OCI-LY7 (cell line): ENCODE results near the gene SHROOM3. TPM values are rescaled to one million over a fixed set of nuclear protein-coding genes. Genes with fewer than 3 reads are reported as not detected.

ENCODE experiments used
- BruUV-seq: library from RNA; stranded (reverse); fragments of 400-500 nt; replicated peaks from 2 replicates; lab custom pipeline; 2021; lab: Mats Ljungman, UMichigan
- CTCF ChIA-PET: fragments of 300-600 bp; sonication (Branson Sonifier 250); formaldehyde crosslinking; loops from one replicate; lab custom pipeline; 2022; ENCODE audit warnings: antibody characterized with exemption; ENCODE audit not compliant: unreplicated experiment; lab: Charles Lee
- POLR2A ChIA-PET: fragments of 300-600 bp; sonication (Branson Sonifier 250); formaldehyde crosslinking; loops from one replicate; lab custom pipeline; 2022; ENCODE audit warnings: antibody characterized with exemption; lab: Charles Lee
- DNase-seq: peaks from one replicate; pipeline ENCODE4 v3.0.0-alpha.2; 2015; ENCODE audit warnings: low spot score
- H2AFZ ChIP-seq: fragments of 200-600 bp; sonication (generic), shearing (Covaris generic); 2 replicates; pipeline ENCODE4 v1.6.1; 2014; ENCODE audit warnings: mild to moderate bottlenecking, antibody characterized with exemption, low read length, moderate library complexity
- H3K27ac ChIP-seq: fragments of 200-600 bp; sonication (generic); 2 replicates; pipeline ENCODE4 v1.5.1; 2014; ENCODE audit warnings: mixed run types, low read depth, mild to moderate bottlenecking, moderate library complexity, low read length, inconsistent platforms; ENCODE audit not compliant: poor library complexity, severe bottlenecking
- H3K36me3 ChIP-seq: fragments of 200-600 bp; sonication (generic); 2 replicates; pipeline ENCODE4 v1.6.1; 2014; ENCODE audit warnings: mild to moderate bottlenecking, antibody characterized with exemption, low read length, moderate library complexity, mixed read lengths; ENCODE audit not compliant: insufficient read depth
- H3K4me1 ChIP-seq: fragments of 200-600 bp; sonication (generic); 2 replicates; pipeline ENCODE4 v1.5.1; 2014; ENCODE audit warnings: mild to moderate bottlenecking, low read length; ENCODE audit not compliant: insufficient read depth, poor library complexity, severe bottlenecking
- H3K4me2 ChIP-seq: fragments of 200-600 bp; sonication (generic); 2 replicates; pipeline ENCODE4 v1.6.1; 2014; ENCODE audit warnings: mild to moderate bottlenecking, low read length
- H3K4me3 ChIP-seq: fragments of 200-600 bp; sonication (generic); 2 replicates; pipeline ENCODE4 v1.5.1; 2014; ENCODE audit warnings: mild to moderate bottlenecking, low read depth, low read length; ENCODE audit not compliant: poor library complexity, severe bottlenecking
- H3K79me2 ChIP-seq: fragments of 200-600 bp; sonication (generic); 2 replicates; pipeline ENCODE4 v1.6.1; 2016; ENCODE audit warnings: low read depth, mild to moderate bottlenecking, low read length, moderate library complexity, mixed read lengths; ENCODE audit not compliant: insufficient read depth
- H3K9me2 ChIP-seq: fragments of 200-600 bp; sonication (generic); 2 replicates; pipeline ENCODE4 v1.6.1; 2016; ENCODE audit warnings: mild to moderate bottlenecking, low read length, mixed read lengths; ENCODE audit not compliant: insufficient read depth
- H3K9me3 ChIP-seq: fragments of 200-600 bp; sonication (generic); 2 replicates; pipeline ENCODE4 v1.6.1; 2014; ENCODE audit warnings: mild to moderate bottlenecking, mixed run types, low read length, mixed read lengths
- H4K20me1 ChIP-seq: fragments of 200-600 bp; sonication (generic); 2 replicates; pipeline ENCODE4 v1.6.1; 2014; ENCODE audit warnings: mild to moderate bottlenecking, antibody characterized with exemption, low read length, moderate library complexity, mixed read lengths; ENCODE audit not compliant: insufficient read depth
- CTCF ChIP-seq: fragments of 200-600 bp; sonication (generic); conservative IDR thresholded peaks from 2 replicates; pipeline ENCODE4 v1.5.1; 2014; ENCODE audit warnings: mild to moderate bottlenecking, antibody characterized with exemption, low read length, moderate library complexity, mixed read lengths
- EZH2phosphoT487 ChIP-seq: fragments of 200-600 bp; sonication (generic); IDR thresholded peaks from 2 replicates; pipeline ENCODE4 v1.6.1; 2018; ENCODE audit warnings: low read depth, borderline replicate concordance, mild to moderate bottlenecking, mixed run types, antibody characterized with exemption, low read length, moderate library complexity, mixed read lengths
- intact Hi-C: fragments of 100-400 bp; cut with micrococcal nuclease; formaldehyde crosslinking; loops from one replicate; pipeline ENCODE4 v1.10.0; 2022; ENCODE audit not compliant: unreplicated experiment
- total RNA-seq, 2 experiments: library from RNA; depleted of rRNA in 1 of 2; stranded (reverse); fragments of >200 nt in 1 of 2; shearing (Covaris generic) in 1 of 2; gene quantifications; 2 replicates each; pipeline ENCODE4 v1.2.3, GENCODE V29; 2014 to 2022

Gene SHROOM3
- total RNA-seq, 2 experiments from 2014 or later: not detected

DNA sequence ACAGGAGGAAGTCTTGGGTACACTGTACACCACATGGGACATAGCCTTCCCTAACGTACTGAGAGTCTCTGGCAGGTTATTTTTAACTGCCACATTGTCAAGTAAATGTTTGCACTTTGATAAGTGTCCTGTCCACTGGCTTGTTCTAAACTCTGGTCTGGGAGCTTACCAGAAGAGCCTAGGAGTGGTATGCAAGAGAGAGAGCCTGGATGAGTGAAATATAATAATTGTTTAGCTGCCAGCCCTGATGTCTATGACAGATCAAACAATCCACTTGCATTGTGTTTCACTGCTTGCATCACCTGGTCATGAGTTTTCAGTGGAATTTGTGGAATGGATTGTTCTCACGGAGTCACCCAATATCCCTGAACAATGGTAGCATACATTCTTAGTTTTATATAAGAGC lies 91.6 kb downstream of the SHROOM3 start:
- no peaks in the 10 kb centered on the region for H3K4me1 ChIP-seq
- no peaks in the 10 kb centered on the region for H3K36me3 ChIP-seq
- no peak for DNase-seq
- no peak overlapping the region for H3K4me2 ChIP-seq
- TF ChIP-seq CTCF (no peak), EZH2phosphoT487 (no peak)
- intact Hi-C loops: no loop called here
- H3K9me2 ChIP-seq: no peaks in the 10 kb centered on the region
- H3K27ac ChIP-seq: no peak overlapping the region
- no TSS peak for BruUV-seq
- no peaks in the 10 kb centered on the region for H3K79me2 ChIP-seq
- H3K4me3 ChIP-seq: no peak overlapping the region
- POLR2A ChIA-PET: no interaction called here
- H4K20me1 ChIP-seq: no peaks in the 10 kb centered on the region
- CTCF ChIA-PET: no interaction called here
- H3K9me3 ChIP-seq: no peaks in the 10 kb centered on the region
- no peak overlapping the region for H2AFZ ChIP-seq

GRCh38 chr4:76527666-76528065 lies 92.6 kb downstream of the SHROOM3 start:
- H3K4me3 ChIP-seq: no peak overlapping the region
- no peaks in the 10 kb centered on the region for H4K20me1 ChIP-seq
- H3K9me2 ChIP-seq: no peaks in the 10 kb centered on the region
- CTCF ChIA-PET: no interaction called here
- H3K9me3 ChIP-seq: no peaks in the 10 kb centered on the region
- TF ChIP-seq CTCF (no peak), EZH2phosphoT487 (no peak)
- no peaks in the 10 kb centered on the region for H3K79me2 ChIP-seq
- no peaks in the 10 kb centered on the region for H3K4me1 ChIP-seq
- intact Hi-C loops: no loop called here
- no peak for DNase-seq
- POLR2A ChIA-PET: no interaction called here
- no peak overlapping the region for H3K4me2 ChIP-seq
- H3K27ac ChIP-seq: no peak overlapping the region
- BruUV-seq: no TSS peak
- H3K36me3 ChIP-seq: no peaks in the 10 kb centered on the region
- no peak overlapping the region for H2AFZ ChIP-seq

DNA sequence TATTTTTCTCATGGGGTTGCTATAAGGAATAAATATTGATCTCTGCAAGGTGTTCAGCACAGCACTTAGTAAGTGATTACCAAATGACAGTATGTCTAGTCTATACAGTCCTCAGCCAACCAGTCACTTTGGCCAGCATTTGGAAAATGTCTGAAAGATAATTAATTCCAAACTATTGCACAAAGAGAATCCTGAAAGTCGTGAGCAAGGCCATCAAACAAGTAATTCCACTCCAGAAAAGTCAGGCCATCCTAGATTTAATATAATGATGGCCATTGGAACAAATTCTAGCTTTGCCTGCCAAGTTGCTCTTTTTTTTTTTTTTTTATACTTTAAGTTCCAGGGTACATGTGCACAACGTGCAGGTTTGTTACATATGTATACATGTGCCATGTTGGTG lies 96.6 kb downstream of the SHROOM3 start:
- H3K9me3 ChIP-seq: no peaks in the 10 kb centered on the region
- H3K4me2 ChIP-seq: no peak overlapping the region
- CTCF ChIA-PET: no interaction called here
- POLR2A ChIA-PET: interaction anchor here (0.8 to 1.1 kb wide), 2 partner anchors 11 to 24 kb away, joined by 3 read pairs; no protein-coding TSS in a partner anchor
- TF ChIP-seq CTCF (no peak), EZH2phosphoT487 (no peak)
- no peak for DNase-seq
- no TSS peak for BruUV-seq
- H4K20me1 ChIP-seq: no peaks in the 10 kb centered on the region
- no peak overlapping the region for H3K27ac ChIP-seq
- H3K4me1 ChIP-seq: no peaks in the 10 kb centered on the region
- no peaks in the 10 kb centered on the region for H3K36me3 ChIP-seq
- intact Hi-C loops: no loop called here
- no peaks in the 10 kb centered on the region for H3K9me2 ChIP-seq
- no peaks in the 10 kb centered on the region for H3K79me2 ChIP-seq
- H3K4me3 ChIP-seq: no peak overlapping the region
- no peak overlapping the region for H2AFZ ChIP-seq
